SKM-1 (cell line): ENCODE measurements around the gene TMEM18.

Experiments used
- DNase-seq: peaks from one replicate; lab custom pipeline; 2025; ENCODE audit not compliant: unreplicated experiment; lab: John Stamatoyannopoulos, UW

Gene TMEM18

GRCh38 chr2:622357-622756 is 54.8 kb downstream of the TMEM18 start:
- DNase-seq = no peak

- DNase-seq = no peak
These were observed 55.7 kb downstream of the TMEM18 start for GRCh38 chr2:621303-622099.

GRCh38 chr2:620471-621302 is 56.5 kb downstream of the TMEM18 start:
- DNase-seq = no peak

- DNase-seq = no peak
These were observed 57.2 kb downstream of the TMEM18 start for GRCh38 chr2:620004-620403.

- no peak for DNase-seq
These were observed 58.7 kb downstream of the TMEM18 start for GRCh38 chr2:618422-618990.

- DNase-seq = no peak
These were observed 59.2 kb downstream of the TMEM18 start for GRCh38 chr2:618005-618404.
